Stimulated activated CD8-positive, alpha-beta memory T cell treated with anti-CD3 and anti-CD28 coated beads, Interleukin-2, amount 100 ng/mL, for 1 hour (primary cell): ENCODE results near the gene VAT1.
"Not testable (repeated sequence)": the region's sequence is repeated elsewhere in the genome, so short reads cannot be mapped to it uniquely, and the experiment has no call there.

Experiments used
- DNase-seq, 2 donors: peaks; one replicate each; pipeline ENCODE4 v3.0.0-alpha.2; 2020; ENCODE audit warnings: low read depth in 2 of 2

Gene VAT1

DNA sequence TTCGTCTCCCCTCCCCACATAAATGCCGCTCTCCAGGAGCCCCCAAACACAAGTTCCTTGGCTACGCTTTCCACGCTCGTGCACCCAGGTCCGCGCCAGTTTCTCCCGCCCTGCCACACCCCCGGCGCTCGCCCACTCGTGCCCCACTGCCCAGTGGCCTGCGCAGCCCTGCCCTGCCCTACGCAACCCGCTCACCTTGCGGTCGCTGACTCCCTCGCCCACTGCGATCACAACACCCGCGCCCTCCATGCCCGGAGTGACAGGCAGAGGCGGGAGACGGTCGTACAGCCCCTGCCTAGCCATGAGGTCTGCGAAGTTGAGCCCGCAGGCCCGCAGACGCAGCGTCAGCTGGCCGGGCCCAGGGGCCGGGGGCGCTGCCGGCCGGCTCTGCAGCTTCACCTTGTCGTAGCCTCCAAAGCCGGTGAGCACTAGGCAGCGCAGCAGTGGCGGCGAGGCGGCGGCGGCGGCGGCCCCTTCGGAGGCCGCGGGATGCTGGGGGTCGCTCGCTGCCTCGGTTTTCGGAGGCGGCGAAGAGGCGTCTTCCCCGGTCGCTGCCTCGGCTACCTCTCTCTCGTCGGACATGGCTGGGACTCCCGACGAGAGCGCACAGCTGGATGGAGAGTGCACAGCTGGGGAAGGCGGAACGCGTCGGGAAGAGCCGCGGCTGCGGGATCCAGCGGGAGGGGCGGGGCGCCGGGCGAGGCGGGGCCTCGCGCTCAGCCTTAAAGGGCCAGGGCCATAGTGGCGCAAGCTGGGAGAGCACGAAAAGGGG lies at the start of gene VAT1:
Gene VAT1 (minus strand): TSS at position 645 of the 772 bp plus-strand sequence. CDS start 63 bp downstream, at position 582.
- DNase-seq, result peak; percentile 34 to 39

DNA sequence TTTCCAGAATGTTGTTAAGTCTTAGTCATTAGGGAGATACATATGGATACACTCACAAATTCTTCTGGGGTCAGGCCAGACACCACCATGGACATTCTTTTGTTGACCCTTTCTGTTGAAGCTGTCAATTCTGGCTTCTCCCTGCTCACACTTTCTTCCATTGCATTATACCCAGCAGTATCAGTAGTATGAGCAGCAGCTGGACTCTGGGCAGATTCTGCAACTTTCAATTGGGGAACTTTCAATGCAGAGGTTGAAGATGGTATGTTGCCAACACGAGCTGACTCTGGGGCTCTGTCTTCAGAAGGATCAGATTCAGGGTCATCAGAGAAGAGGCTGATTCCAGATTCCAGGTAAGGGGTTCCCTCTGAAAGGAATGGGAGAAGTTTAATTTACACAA lies 48.7 kb upstream of the VAT1 start:
- no peak for DNase-seq

DNA sequence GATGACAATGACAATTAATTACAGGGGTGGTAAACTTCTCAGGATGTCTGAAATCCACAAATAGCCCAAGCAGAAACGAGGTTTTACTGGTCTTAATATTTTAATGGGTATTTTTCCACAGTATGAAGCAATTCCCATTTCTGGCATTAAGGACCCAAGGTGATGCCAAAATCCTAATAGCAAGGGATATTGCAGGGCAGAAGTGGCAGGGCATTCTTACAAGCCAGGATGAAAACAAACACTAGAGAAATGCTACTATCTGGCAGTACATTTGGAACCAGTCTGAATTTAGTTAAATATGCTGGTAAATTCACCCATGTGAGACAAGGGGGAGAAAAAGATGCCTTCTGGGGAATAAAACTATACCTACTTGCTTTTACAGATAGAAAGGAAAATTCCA lies 48.1 kb upstream of the VAT1 start:
- no peak for DNase-seq

DNA sequence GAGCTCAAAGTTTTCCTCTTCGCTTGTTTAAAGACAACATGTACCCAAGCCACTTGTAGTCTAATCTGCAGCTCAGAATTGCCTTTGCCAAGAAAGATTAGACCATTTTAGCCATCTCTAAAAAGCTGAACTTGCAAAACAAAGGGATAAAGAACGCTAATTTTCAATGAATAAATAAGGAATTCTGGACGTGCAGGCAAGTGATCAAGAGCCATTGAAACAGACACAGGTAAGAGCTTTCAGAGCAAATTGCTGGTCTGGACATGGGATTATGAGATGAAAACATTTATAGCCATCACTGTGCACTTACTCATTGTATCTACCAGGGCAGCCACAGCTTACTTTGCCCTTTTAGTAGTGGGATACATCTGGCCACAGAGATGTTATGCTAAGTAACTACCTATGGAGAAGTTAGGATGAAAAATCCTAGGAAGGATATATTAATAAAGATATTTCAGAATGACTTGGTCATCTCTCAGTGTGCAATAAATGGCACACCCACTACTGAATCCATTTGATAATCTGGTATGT lies 47.2 kb upstream of the VAT1 start:
- no peak for DNase-seq

DNA sequence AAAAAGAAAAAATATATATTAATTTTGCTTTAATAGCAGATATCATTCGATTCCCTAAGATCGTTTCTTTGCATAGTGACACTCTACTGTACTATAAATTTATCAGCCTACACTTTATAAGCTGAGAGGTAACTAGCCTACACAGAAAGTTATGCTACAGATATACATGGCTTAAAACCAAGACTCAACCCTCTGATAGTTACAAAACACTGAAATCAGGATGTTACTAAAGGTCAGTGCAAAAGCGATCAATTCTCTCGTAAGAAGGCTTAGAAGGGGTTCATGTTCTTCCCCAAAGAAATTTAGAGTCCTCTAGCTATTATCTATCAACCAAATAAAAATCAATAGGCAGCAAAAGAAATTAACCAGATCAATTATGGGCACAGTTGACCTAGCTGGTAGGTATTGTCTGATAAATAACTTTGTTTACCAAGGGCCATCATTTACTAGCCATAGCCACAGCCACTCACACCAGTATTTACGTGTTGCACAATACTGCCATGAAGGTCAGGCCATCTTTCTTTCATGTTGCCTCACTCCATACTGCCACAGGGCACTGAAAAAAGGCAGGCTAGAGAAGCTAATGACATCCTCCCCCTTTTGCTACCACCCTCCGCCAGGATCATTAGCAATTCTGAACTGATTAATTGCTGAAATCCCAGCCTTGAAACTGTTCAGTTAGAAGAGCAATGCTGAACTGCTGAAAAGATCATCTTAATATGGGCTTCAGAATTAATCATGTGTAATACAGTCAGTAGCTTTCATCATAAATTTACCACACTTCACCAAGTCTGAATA lies 46.6 kb upstream of the VAT1 start:
- DNase-seq, result no peak

GRCh38 chr17:43062984-43063638 lies 40.9 kb upstream of the VAT1 start:
- no peak for DNase-seq

GRCh38 chr17:43056051-43056450 lies 33.9 kb upstream of the VAT1 start:
- no peak for DNase-seq

- not testable (repeated sequence) for DNase-seq
These were observed 30.8 kb upstream of the VAT1 start for GRCh38 chr17:43053008-43053407.

DNA sequence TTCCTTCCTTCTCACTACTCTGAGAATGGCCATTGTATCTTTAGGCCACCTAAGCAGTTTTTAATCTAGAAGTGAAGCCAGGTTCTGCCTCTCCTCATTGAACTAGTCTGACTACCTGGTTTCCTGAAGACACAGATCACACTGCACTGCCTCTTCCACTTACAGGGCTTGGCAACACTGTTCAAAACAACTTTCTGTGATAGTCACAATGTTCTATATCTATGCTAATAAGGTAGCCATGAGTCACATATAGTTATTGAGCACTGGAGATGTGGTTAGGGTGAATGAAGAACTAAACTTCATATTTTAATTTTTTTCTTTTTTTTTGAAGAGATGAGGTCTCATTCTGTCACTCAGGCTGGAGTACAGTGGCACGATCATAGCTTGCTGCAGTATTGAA lies 29.8 kb upstream of the VAT1 start:
- DNase-seq, result no peak

- no peak for DNase-seq
These were observed 21.8 kb upstream of the VAT1 start for GRCh38 chr17:43044024-43044423.

- DNase-seq, result no peak
These were observed 21.1 kb upstream of the VAT1 start for GRCh38 chr17:43043307-43043706.

DNA sequence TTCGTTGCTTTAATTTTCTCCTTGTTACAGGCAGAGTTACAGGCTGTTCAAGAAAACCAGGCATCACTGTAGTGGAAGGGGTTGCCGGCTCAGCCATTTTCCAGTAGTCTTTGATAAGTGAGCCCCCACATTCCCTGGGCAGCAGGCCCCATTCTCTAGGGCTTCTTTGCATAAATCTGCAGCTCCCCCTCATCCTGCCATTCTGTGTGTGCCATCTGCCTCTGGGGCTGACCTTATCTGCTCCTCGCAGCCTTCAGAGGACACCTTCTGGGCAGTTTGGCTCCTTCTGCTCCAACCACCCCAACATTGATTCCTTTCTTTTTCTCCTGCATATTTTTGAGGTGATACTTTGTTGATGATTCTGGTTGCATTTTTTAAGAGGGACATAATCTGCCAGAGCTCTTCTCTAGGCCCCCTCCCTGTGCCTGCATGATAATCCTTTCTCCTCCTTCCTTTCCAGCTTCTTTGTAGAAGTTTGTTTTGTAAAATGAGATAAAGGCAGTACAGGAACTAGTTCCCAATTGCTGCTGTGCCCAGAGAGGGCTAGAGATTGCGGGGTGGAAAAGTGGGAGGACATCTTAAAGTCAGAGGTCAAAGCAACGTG lies 19.9 kb upstream of the VAT1 start:
- no peak for DNase-seq

DNA sequence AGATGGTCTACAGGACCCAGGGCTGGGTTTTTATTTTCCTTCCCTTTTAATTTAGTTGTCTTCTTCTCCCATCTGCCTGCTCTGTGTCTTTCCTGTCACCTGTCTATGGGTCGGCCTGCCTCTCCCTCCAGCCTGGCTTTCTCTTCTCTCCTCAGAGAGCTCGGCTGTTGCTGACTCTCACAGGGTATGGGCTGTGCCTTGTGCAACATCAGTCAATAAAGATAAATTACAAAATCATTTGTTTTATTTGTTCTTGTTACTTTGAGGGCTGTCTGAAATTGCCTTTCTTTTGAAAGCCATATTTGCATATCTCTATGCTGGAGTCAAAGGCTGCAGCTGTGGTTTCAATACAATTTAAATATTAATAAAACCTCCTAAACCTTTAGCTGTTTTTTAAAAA lies 18.5 kb upstream of the VAT1 start:
- DNase-seq, result no peak

DNA sequence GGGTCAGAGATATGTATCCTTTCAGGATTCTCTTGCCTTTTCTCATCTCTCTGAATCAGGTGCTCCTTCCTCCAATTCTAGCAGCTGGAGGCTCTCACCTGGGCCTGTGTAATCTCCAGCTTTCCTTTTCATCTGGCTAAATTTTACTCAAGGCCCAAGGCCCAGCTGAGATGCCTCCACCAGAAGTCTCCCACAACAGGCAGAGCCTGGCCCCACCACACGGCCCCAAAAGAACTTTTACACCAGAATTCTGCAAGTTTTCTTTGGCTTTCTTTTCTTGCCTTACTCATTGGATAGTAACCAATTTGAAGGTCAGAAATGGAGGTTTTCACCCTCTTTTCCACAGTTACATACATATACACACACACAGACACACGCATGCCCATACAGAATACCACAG lies 17.5 kb upstream of the VAT1 start:
- no peak for DNase-seq

DNA sequence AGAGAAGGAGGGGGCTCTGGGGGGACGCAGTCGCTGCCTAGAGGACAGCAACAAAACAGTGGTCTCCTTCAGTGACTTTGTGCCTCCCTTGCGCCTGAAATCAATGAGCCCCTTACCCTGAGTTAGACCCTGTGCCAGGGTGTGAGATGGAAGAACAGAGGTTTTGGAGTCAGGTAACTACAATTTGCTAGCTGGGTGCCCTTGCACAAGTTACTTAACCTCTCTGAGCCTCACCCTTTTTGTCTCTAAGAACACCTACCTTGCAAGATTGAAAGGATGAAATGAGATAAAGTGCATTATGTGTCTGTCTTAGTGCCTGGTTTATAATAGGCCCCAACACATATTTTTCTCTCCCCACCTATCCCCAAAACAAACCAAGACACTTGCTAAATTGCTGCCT lies 12.7 kb upstream of the VAT1 start:
- DNase-seq, result no peak

DNA sequence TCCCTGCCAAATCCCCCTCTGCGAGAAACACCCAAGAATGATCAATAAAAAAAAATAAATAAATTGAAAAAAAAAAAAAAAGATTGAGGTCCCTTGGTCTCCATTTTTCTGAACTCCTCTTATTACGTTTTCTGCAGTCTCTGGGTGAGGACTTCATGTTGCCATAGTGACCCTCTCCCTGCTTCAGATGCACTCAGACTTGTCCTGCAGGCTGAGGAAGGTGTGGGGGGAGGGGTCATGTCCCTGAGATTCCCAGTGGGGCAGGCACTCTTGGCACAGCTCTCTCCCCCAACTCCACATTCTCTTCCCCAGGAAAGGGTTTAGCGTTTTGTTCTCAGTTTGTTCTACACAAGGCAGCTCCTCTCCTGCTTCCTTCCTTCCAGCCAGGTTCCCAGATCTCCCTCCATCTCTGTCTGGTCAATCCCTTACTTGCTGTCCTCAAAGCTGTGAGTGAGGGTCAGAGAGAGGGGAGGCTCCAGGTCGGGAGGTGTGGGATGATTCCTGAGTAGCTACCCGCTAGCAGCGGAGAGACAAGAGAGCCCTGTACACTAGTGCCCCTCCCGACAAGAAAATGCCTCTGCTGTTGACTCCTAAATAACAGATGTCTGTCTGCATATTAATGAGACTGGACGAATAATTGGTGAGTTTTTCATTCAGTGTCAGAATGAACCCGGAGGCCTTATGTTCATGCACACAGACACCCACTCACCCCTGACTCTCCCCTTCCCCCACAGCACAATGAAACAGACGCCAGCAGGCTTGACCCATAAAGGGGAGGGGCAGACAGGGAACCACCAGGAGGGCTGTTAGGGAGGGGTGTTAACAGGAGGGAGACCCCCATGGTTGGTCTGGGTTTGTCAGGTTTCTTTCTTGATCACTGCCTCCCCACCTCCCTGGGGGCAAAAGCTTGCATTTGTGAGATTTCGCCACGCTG lies 12.0 kb upstream of the VAT1 start:
- no peak for DNase-seq

GRCh38 chr17:43031666-43032065 lies 9.5 kb upstream of the VAT1 start:
- DNase-seq, result no peak

- no peak for DNase-seq
These were observed 8.1 kb upstream of the VAT1 start for GRCh38 chr17:43030137-43030767.

DNA sequence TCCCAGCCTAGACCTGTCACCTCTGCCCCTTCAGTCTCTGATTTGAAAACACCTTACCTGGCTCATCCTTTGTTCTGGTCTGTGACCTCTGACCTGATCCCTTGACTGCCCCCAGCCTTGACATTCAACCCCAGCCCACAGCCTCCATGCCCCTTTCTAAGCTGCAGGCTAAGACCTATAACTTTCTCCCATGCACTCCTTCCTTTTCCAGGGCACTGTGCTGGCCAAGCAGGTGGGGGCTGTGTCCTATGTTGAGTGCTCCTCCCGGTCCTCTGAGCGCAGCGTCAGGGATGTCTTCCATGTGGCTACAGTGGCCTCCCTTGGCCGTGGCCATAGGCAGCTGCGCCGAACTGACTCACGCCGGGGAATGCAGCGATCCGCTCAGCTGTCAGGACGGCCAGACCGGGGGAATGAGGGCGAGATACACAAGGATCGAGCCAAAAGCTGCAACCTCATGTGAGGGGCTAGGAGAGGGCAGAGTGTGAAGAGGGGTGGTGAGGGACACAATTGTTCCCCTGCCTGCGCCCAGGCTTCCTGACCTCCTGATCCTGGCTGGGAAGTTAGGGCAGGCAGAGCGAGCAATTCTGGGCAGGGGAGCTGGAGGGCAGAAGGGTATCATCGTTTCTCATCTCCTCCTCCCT lies 6.2 kb upstream of the VAT1 start:
- no peak for DNase-seq
